Glutamatergic neuron (in vitro differentiated cells): ENCODE data around the gene PTPRCAP. TPM values are rescaled to one million over a fixed set of nuclear protein-coding genes. Genes with fewer than 3 reads are reported as not detected.
A peak's percentile ranks its signal among the peaks of the same experiment; 100 is the strongest.

Experiments used
- DNase-seq: peaks from one replicate; pipeline ENCODE4 v3.0.0; 2022
- H3K27ac Mint-ChIP-seq: one replicate; pipeline ENCODE4 v1.8.0; 2020; ENCODE audit warnings: mild to moderate bottlenecking, mixed read lengths, inconsistent platforms; ENCODE audit not compliant: unreplicated experiment
- H3K27me3 Mint-ChIP-seq: one replicate; pipeline ENCODE4 v1.8.0; 2020; ENCODE audit warnings: mild to moderate bottlenecking, moderate library complexity, mixed read lengths, inconsistent platforms; ENCODE audit not compliant: unreplicated experiment
- H3K36me3 Mint-ChIP-seq: one replicate; pipeline ENCODE4 v1.8.0; 2020; ENCODE audit warnings: mild to moderate bottlenecking, mixed read lengths, inconsistent platforms; ENCODE audit not compliant: unreplicated experiment
- H3K4me1 Mint-ChIP-seq: one replicate; pipeline ENCODE4 v1.8.0; 2020; ENCODE audit warnings: mild to moderate bottlenecking, low read depth, mixed read lengths, inconsistent platforms; ENCODE audit not compliant: unreplicated experiment
- H3K4me3 Mint-ChIP-seq: one replicate; pipeline ENCODE4 v1.8.0; 2020; ENCODE audit warnings: mild to moderate bottlenecking, mixed read lengths, inconsistent platforms; ENCODE audit not compliant: unreplicated experiment
- H3K9me3 Mint-ChIP-seq: one replicate; pipeline ENCODE4 v1.8.0; 2020; ENCODE audit warnings: mild to moderate bottlenecking, moderate library complexity, mixed read lengths, inconsistent platforms; ENCODE audit not compliant: unreplicated experiment
- CTCF ChIP-seq: fragments of 200-600 bp; sonication (generic); IDR thresholded peaks from one replicate; pipeline ENCODE4 v1.5.0; 2021; ENCODE audit not compliant: partially characterized antibody, unreplicated experiment
- total RNA-seq: library from RNA; stranded (reverse); fragmentation: NEBNext Ultra II Directional; extraction: Animal tissue kit (Norgen Biotek cat#: 25700); gene quantifications from one replicate; pipeline ENCODE4 v1.2.1, GENCODE V29; 2021; ENCODE audit not compliant: unreplicated experiment

PTPRCAP gene
- total RNA-seq, 1 donor from 2014 or later: 2.1 TPM

- peaks cover 19% of the 10 kb centered on the region for H3K27me3 Mint-ChIP-seq
- H3K4me1 Mint-ChIP-seq: peaks cover 6% of the 10 kb centered on the region
- H3K27ac Mint-ChIP-seq: peak overlapping the region; percentile 55
- TF ChIP-seq CTCF: no peak
- H3K36me3 Mint-ChIP-seq: no peaks in the 10 kb centered on the region
- no peak for DNase-seq
- H3K4me3 Mint-ChIP-seq: peak overlapping the region; percentile 44
- H3K9me3 Mint-ChIP-seq: no peaks in the 10 kb centered on the region
Measured at GRCh38 chr11:67413266-67413849, 24.1 kb downstream of the PTPRCAP start.

- DNase-seq: no peak
- no peak for TF ChIP-seq CTCF
- Mint-ChIP-seq H3K4me3 (no peak overlapping the region), H3K9me3 (no peaks in the 10 kb centered on the region), H3K36me3 (no peaks in the 10 kb centered on the region), H3K27ac (no peak overlapping the region), H3K4me1 (peaks cover 6% of the 10 kb centered on the region), H3K27me3 (peaks cover 15% of the 10 kb centered on the region)
Measured at GRCh38 chr11:67412495-67413179, 24.8 kb downstream of the PTPRCAP start.

GRCh38 chr11:67411785-67412152, 25.7 kb downstream of the PTPRCAP start:
- H3K27me3 Mint-ChIP-seq: peaks cover 16% of the 10 kb centered on the region
- no peak for DNase-seq
- no peaks in the 10 kb centered on the region for H3K9me3 Mint-ChIP-seq
- no peaks in the 10 kb centered on the region for H3K36me3 Mint-ChIP-seq
- H3K4me3 Mint-ChIP-seq: no peak overlapping the region
- H3K27ac Mint-ChIP-seq: no peak overlapping the region
- TF ChIP-seq CTCF: no peak
- peaks cover 10% of the 10 kb centered on the region for H3K4me1 Mint-ChIP-seq

- no peak overlapping the region for H3K27ac Mint-ChIP-seq
- H3K4me3 Mint-ChIP-seq: no peak overlapping the region
- no peak for DNase-seq
- H3K36me3 Mint-ChIP-seq: no peaks in the 10 kb centered on the region
- H3K4me1 Mint-ChIP-seq: peaks cover 10% of the 10 kb centered on the region
- no peaks in the 10 kb centered on the region for H3K9me3 Mint-ChIP-seq
- H3K27me3 Mint-ChIP-seq: peaks cover 11% of the 10 kb centered on the region
- no peak for TF ChIP-seq CTCF
Measured at GRCh38 chr11:67410984-67411784, 26.3 kb downstream of the PTPRCAP start.
